AG09309 (cell line): ENCODE results near the gene ANKRD13C.
"Not testable (repeated sequence)": the region's sequence is repeated elsewhere in the genome, so short reads cannot be mapped to it uniquely, and the experiment has no call there.

Source experiments
- DNase-seq: peaks from one replicate; pipeline ENCODE4 v3.0.0-alpha.2; 2010; ENCODE audit warnings: low read depth
- H3K4me3 ChIP-seq: 2 replicates; pipeline ENCODE4 v1.5.1; 2011; ENCODE audit warnings: mild to moderate bottlenecking, low read depth, low read length, moderate library complexity; ENCODE audit not compliant: control insufficient read depth
- TF ChIP-seq, protein P1 (sequence below): IDR thresholded peaks from 2 replicates; pipeline ENCODE4 v1.5.1; 2011; ENCODE audit warnings: mild to moderate bottlenecking, low read depth, low read length, inconsistent platforms; ENCODE audit not compliant: insufficient read depth, control insufficient read depth; ENCODE audit errors: missing control alignments

The ANKRD13C gene

GRCh38 chr1:70387507-70387906 lies 33.0 kb upstream of the ANKRD13C start:
- H3K4me3 ChIP-seq: no peak overlapping the region

DNA sequence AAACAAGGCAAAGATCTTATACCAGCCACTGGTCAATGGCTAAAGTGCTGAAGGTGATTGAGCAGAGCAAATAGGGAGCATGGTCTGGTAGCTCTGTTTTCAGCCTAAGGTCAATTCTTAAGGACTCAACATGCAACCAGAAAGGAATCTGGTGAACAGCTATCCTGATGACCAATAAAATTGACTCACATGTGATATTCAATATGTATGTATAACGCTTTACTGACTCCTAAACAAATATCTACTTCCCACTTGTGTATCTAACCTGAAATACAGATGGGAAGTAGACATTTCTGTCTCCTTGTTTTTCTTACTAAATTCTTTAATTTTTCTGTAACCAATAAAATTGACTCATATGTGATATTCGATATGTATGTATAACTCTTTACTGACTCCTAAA lies 31.6 kb upstream of the ANKRD13C start:
- TF ChIP-seq, protein P1, sequence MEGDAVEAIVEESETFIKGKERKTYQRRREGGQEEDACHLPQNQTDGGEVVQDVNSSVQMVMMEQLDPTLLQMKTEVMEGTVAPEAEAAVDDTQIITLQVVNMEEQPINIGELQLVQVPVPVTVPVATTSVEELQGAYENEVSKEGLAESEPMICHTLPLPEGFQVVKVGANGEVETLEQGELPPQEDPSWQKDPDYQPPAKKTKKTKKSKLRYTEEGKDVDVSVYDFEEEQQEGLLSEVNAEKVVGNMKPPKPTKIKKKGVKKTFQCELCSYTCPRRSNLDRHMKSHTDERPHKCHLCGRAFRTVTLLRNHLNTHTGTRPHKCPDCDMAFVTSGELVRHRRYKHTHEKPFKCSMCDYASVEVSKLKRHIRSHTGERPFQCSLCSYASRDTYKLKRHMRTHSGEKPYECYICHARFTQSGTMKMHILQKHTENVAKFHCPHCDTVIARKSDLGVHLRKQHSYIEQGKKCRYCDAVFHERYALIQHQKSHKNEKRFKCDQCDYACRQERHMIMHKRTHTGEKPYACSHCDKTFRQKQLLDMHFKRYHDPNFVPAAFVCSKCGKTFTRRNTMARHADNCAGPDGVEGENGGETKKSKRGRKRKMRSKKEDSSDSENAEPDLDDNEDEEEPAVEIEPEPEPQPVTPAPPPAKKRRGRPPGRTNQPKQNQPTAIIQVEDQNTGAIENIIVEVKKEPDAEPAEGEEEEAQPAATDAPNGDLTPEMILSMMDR: no peak

More at GRCh38 chr1:70387507-70387906, 33.0 kb upstream of the ANKRD13C start:
- TF ChIP-seq, protein P1: no peak
- DNase-seq: no peak

GRCh38 chr1:70385477-70385876 lies 31.0 kb upstream of the ANKRD13C start:
- TF ChIP-seq, protein P1: no peak
- H3K4me3 ChIP-seq: no peak overlapping the region
- DNase-seq: no peak

More for the DNA sequence above, 31.6 kb upstream of the ANKRD13C start:
- no peak overlapping the region for H3K4me3 ChIP-seq
- DNase-seq: no peak

GRCh38 chr1:70384542-70384941 lies 30.0 kb upstream of the ANKRD13C start:
- TF ChIP-seq, protein P1: no peak
- H3K4me3 ChIP-seq: no peak overlapping the region
- DNase-seq: no peak

- TF ChIP-seq, protein P1: no peak
- no peak for DNase-seq
- no peak overlapping the region for H3K4me3 ChIP-seq
These were observed 29.0 kb upstream of the ANKRD13C start for GRCh38 chr1:70383483-70383882.

DNA sequence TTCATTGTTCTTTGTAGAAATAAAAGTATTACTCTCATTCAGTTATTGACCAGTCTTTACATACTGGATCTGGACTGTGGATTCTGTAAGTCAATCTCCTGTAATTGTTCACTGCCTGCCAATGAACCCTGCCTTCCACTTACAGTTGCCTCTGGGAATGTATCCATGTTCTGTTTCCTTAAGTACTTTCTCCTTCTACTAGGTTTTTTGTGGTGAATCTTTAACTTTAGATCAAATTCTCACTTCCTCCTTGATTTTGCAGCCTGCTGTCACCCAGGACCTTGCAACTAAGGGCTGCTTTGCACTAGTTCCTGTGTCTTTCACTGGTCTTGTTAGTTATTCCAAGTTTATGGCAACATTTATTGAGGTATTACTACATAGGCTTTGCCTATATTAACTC lies 28.2 kb upstream of the ANKRD13C start:
- DNase-seq: no peak
- no peak overlapping the region for H3K4me3 ChIP-seq
- TF ChIP-seq, protein P1: no peak

- no peak for DNase-seq
- no peak overlapping the region for H3K4me3 ChIP-seq
- TF ChIP-seq, protein P1: no peak
These were observed 21.7 kb upstream of the ANKRD13C start for GRCh38 chr1:70376196-70376595.

GRCh38 chr1:70373580-70373979 lies 19.1 kb upstream of the ANKRD13C start:
- H3K4me3 ChIP-seq, DNase-seq: not testable (repeated sequence)
